GM18907 (cell line): ENCODE results near the gene DSCAML1.
"Not testable (repeated sequence)": the region's sequence is repeated elsewhere in the genome, so short reads cannot be mapped to it uniquely, and the experiment has no call there.

ENCODE experiments used
- ATAC-seq: cut with Tn5 transposase; IDR thresholded peaks from one replicate; pipeline ENCODE4 v1.9.1; 2021; ENCODE audit warnings: mild to moderate bottlenecking, moderate library complexity; ENCODE audit not compliant: unreplicated experiment

The DSCAML1 gene

GRCh38 chr11:117398618-117399017, 398.4 kb downstream of the DSCAML1 start:
- ATAC-seq, result not testable (repeated sequence)

- ATAC-seq, result no peak
Observed at GRCh38 chr11:117396970-117397369, 400.0 kb downstream of the DSCAML1 start.

GRCh38 chr11:117395476-117395875, 401.5 kb downstream of the DSCAML1 start:
- ATAC-seq, result no peak

GRCh38 chr11:117394221-117394925, 402.6 kb downstream of the DSCAML1 start:
- no peak for ATAC-seq

- ATAC-seq, result no peak
Observed at GRCh38 chr11:117392979-117393378, 404.0 kb downstream of the DSCAML1 start.

GRCh38 chr11:117392001-117392690, 404.9 kb downstream of the DSCAML1 start:
- no peak for ATAC-seq

- ATAC-seq, result no peak
Observed at GRCh38 chr11:117391181-117391580, 405.8 kb downstream of the DSCAML1 start.

GRCh38 chr11:117390743-117391142, 406.3 kb downstream of the DSCAML1 start:
- no peak for ATAC-seq

- no peak for ATAC-seq
Observed at GRCh38 chr11:117387992-117388755, 408.8 kb downstream of the DSCAML1 start.

- no peak for ATAC-seq
Observed at GRCh38 chr11:117385906-117386305, 411.1 kb downstream of the DSCAML1 start.

- ATAC-seq, result no peak
Observed at GRCh38 chr11:117385471-117385870, 411.5 kb downstream of the DSCAML1 start.

- no peak for ATAC-seq
Observed at GRCh38 chr11:117384045-117384444, 413.0 kb downstream of the DSCAML1 start.

- ATAC-seq, result no peak
Observed at GRCh38 chr11:117382746-117383145, 414.3 kb downstream of the DSCAML1 start.

GRCh38 chr11:117381481-117382387, 415.3 kb downstream of the DSCAML1 start:
- no peak for ATAC-seq

GRCh38 chr11:117380676-117381075, 416.3 kb downstream of the DSCAML1 start:
- no peak for ATAC-seq

GRCh38 chr11:117378976-117379865, 417.8 kb downstream of the DSCAML1 start:
- no peak for ATAC-seq
